A204.1 (cell line): ENCODE data around the gene ARHGAP21.

Experiments used
- FAIRE-seq: peaks from 2 replicates; lab custom pipeline; 2012; peaks lifted over from hg19 to GRCh38; lab: Jason Lieb, UNC

ARHGAP21 gene

GRCh38 chr10:24574161-24574560, 149.5 kb downstream of the ARHGAP21 start:
- no peak for FAIRE-seq

DNA sequence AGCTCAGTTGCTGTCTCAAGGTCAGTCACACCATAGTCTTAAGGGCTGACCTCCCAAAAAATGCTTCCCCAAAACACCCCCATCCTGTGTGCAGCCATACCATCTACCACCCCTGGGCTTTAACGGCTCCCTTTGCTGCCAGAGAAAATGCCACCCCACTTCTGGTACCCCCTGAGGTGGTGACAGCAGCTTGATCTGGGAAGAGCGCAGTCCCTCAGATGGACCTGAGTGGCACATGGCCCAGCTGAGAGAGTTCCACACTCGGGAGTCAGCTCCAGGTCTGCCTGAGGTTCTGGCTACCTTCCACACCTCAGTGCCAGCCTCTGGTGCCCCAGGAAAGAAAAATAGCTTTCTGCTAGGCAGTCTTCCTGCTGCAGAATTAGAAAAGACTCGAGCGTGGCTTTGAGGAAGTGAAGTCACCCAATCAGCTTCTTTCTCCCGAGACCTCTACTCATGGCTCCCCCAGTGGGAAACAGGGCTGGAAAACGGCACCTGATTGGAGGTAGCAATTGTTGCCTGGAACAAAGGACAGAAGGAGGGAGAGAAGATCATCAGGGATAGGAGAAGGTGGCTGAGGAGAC, 151.7 kb downstream of the ARHGAP21 start:
- no peak for FAIRE-seq

DNA sequence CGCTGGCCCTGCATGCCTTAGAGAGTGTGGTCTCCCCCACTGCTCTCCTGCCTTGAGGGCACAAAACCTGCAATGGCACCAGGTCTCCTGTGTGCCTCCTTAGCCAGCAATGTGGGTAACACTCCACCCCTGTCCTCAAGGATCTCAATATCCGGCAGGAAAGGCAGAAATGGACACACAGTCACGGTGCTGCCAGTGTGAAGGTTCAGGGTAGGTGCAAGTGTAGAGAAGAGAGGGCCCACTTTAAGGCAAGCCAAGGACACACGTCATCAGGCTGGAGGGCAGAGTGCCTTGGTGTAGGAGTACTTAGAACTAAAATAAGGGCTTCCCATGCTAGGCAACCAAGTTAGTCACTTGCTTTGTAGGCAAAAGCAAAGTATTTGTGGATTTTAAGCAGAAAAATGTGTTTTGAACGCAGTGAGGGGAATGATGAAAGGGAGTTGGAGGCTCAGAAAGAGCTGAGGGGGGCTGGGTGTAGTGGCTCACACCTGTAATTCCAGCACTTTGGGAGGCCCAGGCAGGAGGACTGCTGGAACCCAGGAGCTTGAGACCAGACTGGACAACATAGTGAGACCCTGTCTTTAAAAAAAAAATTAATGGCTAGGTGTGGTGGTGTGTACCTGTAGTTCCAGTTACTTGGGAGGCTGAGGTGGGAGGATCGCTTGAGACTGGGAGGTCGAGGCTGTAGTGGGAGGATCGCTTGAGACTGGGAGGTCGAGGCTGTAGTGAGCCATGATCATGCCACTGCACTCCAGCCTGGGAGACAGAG, 152.8 kb downstream of the ARHGAP21 start:
- FAIRE-seq = no peak

- FAIRE-seq = no peak
Observed at GRCh38 chr10:24569828-24570657, 153.6 kb downstream of the ARHGAP21 start.

DNA sequence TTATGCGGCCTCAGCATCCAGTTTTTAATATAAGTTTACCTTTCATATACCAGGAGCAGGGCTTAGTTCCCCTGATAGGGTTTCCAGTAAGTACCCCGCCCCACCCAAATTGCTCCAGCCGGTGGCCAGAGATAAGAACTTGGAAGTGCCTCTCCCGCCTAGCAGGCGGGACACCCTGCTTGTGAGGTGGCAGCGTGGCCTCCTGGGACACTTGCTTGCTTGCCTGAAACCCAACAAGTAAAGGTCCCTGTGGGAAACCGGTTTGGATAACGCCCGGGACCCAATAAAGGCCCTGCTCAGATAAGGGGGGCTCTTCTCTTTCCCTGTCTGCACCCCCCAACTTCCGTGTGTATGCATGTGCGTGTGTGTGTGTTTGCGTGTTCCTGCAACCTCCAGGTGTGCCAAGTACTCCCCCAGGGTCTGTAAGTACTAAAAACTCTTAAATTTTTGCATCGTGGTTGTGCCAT, 154.3 kb downstream of the ARHGAP21 start:
- no peak for FAIRE-seq

DNA sequence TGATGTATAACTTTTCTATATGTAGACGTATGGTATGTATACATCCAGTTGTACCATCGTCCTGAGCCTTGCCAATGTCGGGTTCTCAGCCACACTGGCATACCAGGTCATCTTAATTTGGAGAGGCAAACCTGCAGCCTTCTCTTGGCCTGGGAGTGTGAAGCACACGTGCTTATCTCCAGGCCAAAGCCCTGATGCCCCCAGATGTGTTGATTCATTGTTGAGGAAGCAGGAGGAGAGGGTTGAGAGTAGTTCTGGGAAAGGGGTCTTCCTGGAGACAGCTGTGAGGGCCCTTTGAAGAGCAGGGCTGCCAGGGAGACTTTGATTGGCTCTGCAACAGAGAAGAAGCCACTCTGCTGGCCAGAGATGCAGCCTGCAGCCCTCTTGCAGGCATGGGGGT, 155.6 kb downstream of the ARHGAP21 start:
- no peak for FAIRE-seq

DNA sequence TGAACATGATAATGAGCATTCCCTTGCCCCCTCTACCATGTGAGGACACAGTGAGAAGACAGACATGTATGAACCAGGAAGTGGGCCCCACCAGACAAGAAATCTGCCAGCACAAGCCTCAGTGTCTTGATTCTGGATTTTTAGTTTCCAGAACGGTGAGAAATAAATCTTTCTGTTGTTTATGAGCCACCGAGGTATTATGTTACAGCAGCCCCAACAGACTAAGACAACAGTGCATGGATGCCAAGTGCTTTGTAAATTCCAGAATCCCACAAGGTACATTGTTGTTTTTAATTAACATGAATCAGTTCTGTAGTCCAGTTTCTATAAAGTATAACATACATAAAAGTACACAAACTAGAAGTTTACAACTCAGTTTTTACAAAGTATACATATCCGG, 162.2 kb downstream of the ARHGAP21 start:
- no peak for FAIRE-seq

DNA sequence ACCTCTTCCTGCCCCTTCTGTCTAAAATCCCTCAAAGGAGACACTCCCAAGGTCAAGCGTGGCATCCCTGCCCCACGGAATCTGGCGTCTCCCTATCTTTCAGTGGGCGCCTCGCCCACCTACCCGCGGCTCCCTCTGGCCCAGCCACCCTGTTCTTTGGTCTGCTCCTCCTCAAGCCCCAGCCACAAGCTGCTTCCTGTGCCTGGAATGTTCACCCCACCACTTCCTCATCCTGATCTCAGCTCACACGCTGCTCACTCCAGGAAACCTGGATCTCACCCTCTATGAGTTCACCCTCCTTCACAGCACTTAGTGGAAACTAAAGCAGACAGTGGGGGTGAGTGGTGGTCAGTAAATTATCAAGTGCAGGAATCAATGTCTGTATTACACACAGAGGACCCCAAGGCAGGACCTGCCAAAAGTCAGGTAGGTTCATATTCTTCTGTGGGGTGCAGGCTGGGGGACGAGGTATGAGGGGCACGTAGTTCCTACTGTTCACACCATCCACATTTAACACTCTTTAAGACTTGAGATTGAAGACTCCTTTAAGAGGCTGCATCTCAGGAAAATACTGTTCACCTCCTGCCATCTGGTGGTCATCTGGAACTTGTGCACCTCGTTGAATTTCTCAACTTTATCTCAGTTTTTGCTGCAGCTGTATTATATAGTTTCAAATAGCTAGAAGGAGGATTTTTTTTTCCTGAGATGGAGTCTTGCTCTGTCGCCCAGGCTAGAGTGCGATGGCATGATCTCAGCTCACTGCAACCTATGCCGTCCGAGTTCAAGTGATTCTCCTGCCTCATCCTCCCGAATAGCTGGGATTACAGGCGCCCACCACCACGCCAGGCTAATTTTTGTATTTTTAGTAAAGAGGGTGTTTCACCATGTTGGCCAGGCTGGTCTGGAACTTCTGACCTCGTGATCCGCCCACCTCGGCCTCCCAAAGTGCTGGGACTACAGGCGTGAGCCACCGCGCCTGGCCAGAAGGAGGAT, 166.6 kb downstream of the ARHGAP21 start:
- peak; percentile 83 for FAIRE-seq

DNA sequence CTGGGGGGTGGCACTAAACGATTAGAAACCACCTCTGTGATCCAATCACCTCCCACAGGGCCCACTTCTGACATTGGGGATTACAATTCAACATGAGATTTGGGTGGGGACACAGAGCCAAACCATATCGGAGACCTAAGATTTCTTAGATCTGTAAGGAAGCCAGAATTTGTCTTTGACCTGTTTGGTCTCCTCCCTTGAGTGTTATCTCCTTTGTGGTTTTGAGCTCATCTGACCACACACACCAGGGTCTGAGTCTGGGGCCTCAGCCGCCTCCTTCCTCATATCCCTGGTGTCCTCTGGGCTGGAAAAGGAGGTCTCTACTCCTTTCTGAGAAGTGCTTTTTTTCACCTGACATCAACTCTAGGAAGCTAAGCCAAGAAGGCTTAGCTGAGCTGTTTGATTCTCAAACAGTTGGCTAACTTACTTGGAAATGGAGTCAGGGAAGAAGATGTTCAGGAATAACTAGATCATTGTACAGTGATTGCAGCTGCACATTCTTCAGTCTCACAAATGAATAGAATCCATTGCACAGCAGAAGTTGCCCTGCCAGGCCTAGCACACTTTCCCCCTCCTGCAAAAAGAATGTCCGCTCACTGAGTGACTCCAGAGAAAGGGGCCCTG, 167.4 kb downstream of the ARHGAP21 start:
- FAIRE-seq = no peak

DNA sequence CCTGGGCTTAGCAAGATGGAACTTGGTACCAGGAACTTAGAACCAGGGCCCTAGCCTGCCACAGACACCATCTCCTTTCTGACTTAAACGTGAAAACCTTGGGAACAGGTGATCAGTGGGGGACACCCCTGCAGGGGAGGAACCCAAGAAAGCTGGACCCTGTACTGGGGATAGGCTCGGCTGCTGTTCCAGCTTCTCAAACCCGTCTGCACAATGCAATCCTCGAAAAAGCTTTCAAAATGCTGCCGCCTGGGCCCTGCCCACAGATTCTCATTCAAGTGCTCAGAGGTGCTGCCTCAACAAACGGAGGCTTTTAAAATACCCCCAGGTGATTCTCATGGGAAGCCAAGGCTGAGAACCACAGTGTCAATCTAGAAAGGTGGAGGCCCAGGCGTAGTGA, 169.7 kb downstream of the ARHGAP21 start:
- FAIRE-seq = no peak

DNA sequence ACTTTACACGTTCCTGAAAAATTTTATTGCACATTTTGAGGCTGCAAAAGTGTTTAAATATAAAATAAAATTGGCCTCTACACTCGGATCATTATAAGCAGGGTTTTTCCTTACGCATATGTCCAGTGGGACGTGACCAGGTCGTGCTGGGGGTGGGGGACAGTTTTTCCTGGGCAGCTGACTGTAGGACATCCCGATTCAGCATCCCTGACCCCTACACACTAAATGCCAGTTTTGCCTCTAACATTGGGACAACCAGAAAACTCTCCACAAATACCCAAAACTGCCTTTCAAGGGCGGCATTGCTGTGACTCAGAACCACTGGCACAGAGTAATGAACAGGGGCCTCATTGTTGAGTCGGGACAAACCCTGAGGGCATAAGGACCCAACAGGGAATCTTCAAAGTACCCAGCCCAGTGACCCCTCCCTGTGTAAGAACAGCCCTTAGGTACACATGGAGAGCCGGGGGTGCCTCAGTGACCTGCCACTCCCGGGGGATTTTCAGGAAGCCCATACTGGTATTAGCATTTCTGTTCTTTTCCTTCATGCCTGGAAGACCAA, 170.6 kb downstream of the ARHGAP21 start:
- FAIRE-seq = no peak

DNA sequence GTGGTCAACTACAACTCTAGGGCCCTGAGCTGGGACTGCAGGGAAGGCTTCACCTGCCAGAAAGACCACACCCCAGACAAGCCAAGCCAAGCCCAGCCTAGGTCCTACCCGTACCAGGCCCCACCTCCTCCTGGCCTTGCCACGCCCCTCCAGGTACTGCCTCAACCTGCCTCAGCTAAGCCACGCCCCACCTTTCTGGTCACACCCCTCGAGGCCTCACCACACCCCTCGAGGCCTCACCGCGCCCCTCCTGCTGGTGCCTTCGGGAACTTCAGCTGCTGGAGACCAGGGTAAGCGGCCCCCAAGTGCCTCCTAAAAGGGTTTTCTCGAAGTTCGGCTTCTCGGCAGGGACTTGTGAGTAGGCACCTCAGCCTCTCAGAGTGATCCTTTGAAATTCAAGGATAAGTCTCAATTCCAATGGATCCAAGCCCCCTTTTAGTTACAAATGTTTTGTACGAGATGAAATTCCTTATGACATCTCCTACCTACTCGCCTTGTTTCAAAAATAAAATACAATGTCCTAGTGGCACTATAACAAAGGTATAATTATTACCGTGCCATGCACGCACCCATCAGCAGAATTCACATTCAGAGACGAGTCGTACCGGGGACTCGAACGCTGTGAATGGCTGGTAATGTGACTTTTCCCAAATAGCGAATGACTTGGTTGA, 171.2 kb downstream of the ARHGAP21 start:
- FAIRE-seq = no peak

- no peak for FAIRE-seq
Observed at GRCh38 chr10:24551161-24551560, 172.5 kb downstream of the ARHGAP21 start.

- no peak for FAIRE-seq
Observed at GRCh38 chr10:24550680-24551079, 173.0 kb downstream of the ARHGAP21 start.

GRCh38 chr10:24545585-24545984, 178.1 kb downstream of the ARHGAP21 start:
- FAIRE-seq = no peak

- FAIRE-seq = no peak
Observed at GRCh38 chr10:24544776-24545175, 178.9 kb downstream of the ARHGAP21 start.

DNA sequence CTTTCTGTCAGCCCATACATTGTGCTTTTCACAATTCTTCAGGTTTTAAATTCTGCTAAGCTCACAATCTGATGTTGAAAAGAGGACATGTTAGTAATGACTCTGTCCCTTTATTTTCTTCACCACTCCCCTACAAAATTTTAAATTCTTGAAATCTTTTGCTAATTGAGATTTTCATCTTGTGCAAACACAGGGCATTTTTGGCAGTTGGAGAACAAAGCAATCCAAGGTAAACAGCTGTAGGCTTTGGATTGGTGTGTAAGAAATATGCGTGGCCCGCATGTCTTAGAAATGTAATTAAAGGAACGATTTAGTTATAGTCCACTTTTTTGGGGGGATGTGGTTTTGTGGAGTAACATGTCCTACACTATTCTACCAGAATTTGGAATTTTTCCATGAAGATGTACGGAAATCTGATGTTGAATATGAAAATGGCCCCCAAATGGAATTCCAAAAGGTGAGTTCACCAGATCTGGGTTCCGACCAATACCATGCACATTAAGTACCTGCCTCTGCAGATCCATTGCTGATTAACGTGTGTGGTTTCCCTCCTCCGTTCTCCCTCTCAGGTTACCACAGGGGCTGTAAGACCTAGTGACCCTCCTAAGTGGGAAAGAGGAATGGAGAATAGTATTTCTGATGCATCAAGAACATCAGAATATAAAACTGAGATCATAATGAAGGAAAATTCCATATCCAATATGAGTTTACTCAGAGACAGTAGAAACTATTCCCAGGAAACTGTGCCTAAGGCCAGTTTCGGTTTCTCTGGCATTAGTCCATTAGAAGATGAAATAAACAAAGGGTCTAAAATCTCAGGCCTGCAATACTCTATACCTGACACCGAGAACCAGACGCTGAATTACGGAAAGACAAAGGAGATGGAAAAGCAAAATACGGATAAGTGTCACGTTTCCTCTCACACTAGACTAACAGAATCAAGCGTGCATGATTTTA, 181.1 kb downstream of the ARHGAP21 start:
- FAIRE-seq = no peak

DNA sequence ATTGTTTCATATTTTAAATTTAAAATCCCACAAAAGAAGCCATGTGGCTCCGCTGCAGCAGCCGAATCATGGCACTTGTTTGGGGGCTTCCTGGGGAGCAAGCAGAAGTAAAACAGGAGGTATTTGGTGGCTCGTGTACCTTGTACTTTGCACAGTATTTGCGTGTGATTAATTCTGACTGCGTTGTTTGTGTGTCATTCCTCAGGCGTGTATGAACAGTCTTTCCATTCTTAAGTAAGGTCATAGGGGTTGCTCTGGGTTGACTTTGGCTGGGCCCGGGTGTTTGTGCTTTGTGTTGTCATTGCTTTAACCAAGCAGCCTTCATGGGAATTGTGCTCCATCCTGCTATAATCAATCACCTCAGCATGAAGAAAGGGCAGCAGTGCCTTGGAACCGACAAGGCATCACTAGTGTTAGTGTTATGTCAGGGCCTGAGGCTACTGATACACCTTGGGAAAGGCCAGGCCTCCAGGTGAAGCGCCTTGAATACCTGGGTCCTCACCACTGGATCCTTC, 182.4 kb downstream of the ARHGAP21 start:
- FAIRE-seq = no peak

DNA sequence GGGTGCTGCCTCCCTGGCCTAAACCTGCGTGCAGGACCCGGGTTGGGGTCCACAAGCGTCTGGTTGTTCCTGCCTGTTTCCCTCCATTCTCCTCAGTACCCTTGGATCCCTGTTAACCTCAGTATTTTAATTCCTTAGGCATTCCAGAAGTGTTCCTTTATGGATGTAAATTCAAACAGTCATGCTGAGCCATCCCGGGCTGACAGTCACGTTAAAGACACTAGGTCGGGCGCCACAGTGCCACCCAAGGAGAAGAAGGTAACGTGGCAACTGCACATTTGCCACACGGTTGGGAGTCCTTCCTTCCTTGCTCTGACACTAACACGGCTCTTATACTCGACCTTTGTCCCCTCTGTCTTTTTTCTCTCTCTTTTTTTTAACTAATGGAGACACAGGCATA, 187.1 kb downstream of the ARHGAP21 start:
- no peak for FAIRE-seq
